HK-2 (cell line): ENCODE measurements around the gene SLC7A4.
"Not testable (repeated sequence)": the region's sequence is repeated elsewhere in the genome, so short reads cannot be mapped to it uniquely, and the experiment has no call there.

Source experiments
- DNase-seq: peaks from one replicate; pipeline ENCODE4 v3.0.0-alpha.2; 2018; ENCODE audit not compliant: unreplicated experiment

The SLC7A4 gene

GRCh38 chr22:21042978-21043859, 10.9 kb upstream of the SLC7A4 start:
- no peak for DNase-seq

- no peak for DNase-seq
Observed at GRCh38 chr22:21041937-21042336, 9.6 kb upstream of the SLC7A4 start.

GRCh38 chr22:21039158-21039557, 6.8 kb upstream of the SLC7A4 start:
- not testable (repeated sequence) for DNase-seq

GRCh38 chr22:21038405-21038804, 6.0 kb upstream of the SLC7A4 start:
- DNase-seq: no peak

GRCh38 chr22:21034989-21035388, 2.6 kb upstream of the SLC7A4 start:
- no peak for DNase-seq

- DNase-seq: no peak
Observed at GRCh38 chr22:21033895-21034294, 1.5 kb upstream of the SLC7A4 start.

GRCh38 chr22:21032868-21033688, 717 bp upstream of the SLC7A4 start:
- no peak for DNase-seq

- no peak for DNase-seq
Observed at GRCh38 chr22:21031545-21032036, 770 bp downstream of the SLC7A4 start.

- no peak for DNase-seq
Observed at GRCh38 chr22:21030621-21031544, 1.5 kb downstream of the SLC7A4 start.

- DNase-seq: no peak
Observed at GRCh38 chr22:21030032-21030431, 2.3 kb downstream of the SLC7A4 start.

- no peak for DNase-seq
Observed at GRCh38 chr22:21029486-21030025, 2.8 kb downstream of the SLC7A4 start.

- DNase-seq: no peak
Observed at GRCh38 chr22:21028277-21029251, 3.8 kb downstream of the SLC7A4 start.

GRCh38 chr22:21026783-21027692, 5.3 kb downstream of the SLC7A4 start:
- no peak for DNase-seq

GRCh38 chr22:21025763-21026755, 6.3 kb downstream of the SLC7A4 start:
- DNase-seq: no peak

- no peak for DNase-seq
Observed at GRCh38 chr22:21025266-21025665, 7.1 kb downstream of the SLC7A4 start.

- no peak for DNase-seq
Observed at GRCh38 chr22:21022955-21023614, 9.3 kb downstream of the SLC7A4 start.

GRCh38 chr22:21022507-21022906, 9.9 kb downstream of the SLC7A4 start:
- DNase-seq: no peak
